HEK293 (cell line): Measurements from ENCODE around the gene ADK.

Experiments used
- CTCF ChIA-PET: fragments of 350-600 bp; formaldehyde crosslinking; extraction: SDS; loops from one replicate; lab custom pipeline; 2021; ENCODE audit warnings: antibody characterized with exemption; lab: Yijun Ruan, JAX
- POLR2A ChIA-PET: fragments of 300-600 bp; formaldehyde crosslinking; extraction: SDS; loops from one replicate; lab custom pipeline; 2020; ENCODE audit warnings: antibody characterized with exemption, inconsistent platforms; lab: Yijun Ruan, JAX
- H3K27ac ChIP-seq: fragments of 200-500 bp; sonication (Bioruptor generic); 2 replicates; pipeline ENCODE4 v1.5.1; 2014; ENCODE audit warnings: low read depth, low read length, control low read depth, inconsistent platforms; ENCODE audit errors: extremely low read depth
- H3K36me3 ChIP-seq, 2 experiments: fragments of 200-500 bp in 1 of 2; sonication (Bioruptor generic) in 1 of 2; 1 replicate in 1 of 2; 2 replicates in 1 of 2; pipeline ENCODE4 v1.5.1; 2014 to 2017; ENCODE audit warnings: inconsistent platforms in 2 of 2, low read length in 2 of 2; ENCODE audit not compliant: control insufficient read depth in 2 of 2, insufficient read depth in 1 of 2
- H3K4me1 ChIP-seq: fragments of 200-500 bp; sonication (Bioruptor generic); 2 replicates; pipeline ENCODE4 v1.5.1; 2014; ENCODE audit warnings: mild to moderate bottlenecking, low read length, inconsistent platforms; ENCODE audit not compliant: control insufficient read depth, insufficient read depth
- H3K4me3 ChIP-seq: 2 replicates; pipeline ENCODE4 v1.5.1; 2011; ENCODE audit warnings: low read depth, mild to moderate bottlenecking, control low read depth, low read length, moderate library complexity
- H3K9me3 ChIP-seq: fragments of 200-500 bp; sonication (Bioruptor generic); 2 replicates; pipeline ENCODE4 v1.5.1; 2014; ENCODE audit warnings: low read depth, low read length, inconsistent platforms; ENCODE audit not compliant: control insufficient read depth, insufficient read depth
- MYNN ChIP-seq: fragments of 450-650 bp; formaldehyde crosslinking; IDR thresholded peaks from 2 replicates; pipeline ENCODE4 v1.5.1; 2016; ENCODE audit warnings: missing biosample characterization, missing genetic modification characterization, borderline replicate concordance
- OSR2 ChIP-seq: fragments of 450-650 bp; formaldehyde crosslinking; IDR thresholded peaks from 2 replicates; pipeline ENCODE4 v1.5.1; 2016; ENCODE audit warnings: missing biosample characterization, missing genetic modification characterization
- OVOL3 ChIP-seq: fragments of 450-650 bp; formaldehyde crosslinking; IDR thresholded peaks from 2 replicates; pipeline ENCODE4 v1.5.1; 2016; ENCODE audit warnings: missing biosample characterization, missing genetic modification characterization
- PRDM6 ChIP-seq: fragments of 450-650 bp; formaldehyde crosslinking; IDR thresholded peaks from 2 replicates; pipeline ENCODE4 v1.5.1; 2017; ENCODE audit warnings: missing biosample characterization, missing genetic modification characterization
- REPIN1 ChIP-seq: fragments of 450-650 bp; formaldehyde crosslinking; IDR thresholded peaks from 2 replicates; pipeline ENCODE4 v1.5.1; 2017; ENCODE audit warnings: missing biosample characterization, missing genetic modification characterization, low read depth
- SALL2 ChIP-seq: fragments of 450-650 bp; formaldehyde crosslinking; IDR thresholded peaks from 2 replicates; pipeline ENCODE4 v1.5.0; 2017; ENCODE audit warnings: missing biosample characterization, mild to moderate bottlenecking, missing genetic modification characterization, borderline replicate concordance
- TCF7L2 ChIP-seq: IDR thresholded peaks from 2 replicates; pipeline ENCODE4 v1.6.1; 2011; ENCODE audit warnings: low read depth, mild to moderate bottlenecking, inconsistent platforms, low read length, moderate library complexity, borderline replicate concordance
- YY1 ChIP-seq: fragments of 450-650 bp; formaldehyde crosslinking; IDR thresholded peaks from 2 replicates; pipeline ENCODE4 v1.5.1; 2018; ENCODE audit warnings: missing biosample characterization, missing genetic modification characterization
- ZBTB17 ChIP-seq: fragments of 450-650 bp; formaldehyde crosslinking; IDR thresholded peaks from 2 replicates; pipeline ENCODE4 v1.5.1; 2016; ENCODE audit warnings: missing biosample characterization, missing genetic modification characterization
- ZBTB20 ChIP-seq: fragments of 450-650 bp; formaldehyde crosslinking; IDR thresholded peaks from 2 replicates; pipeline ENCODE4 v1.5.1; 2016; ENCODE audit warnings: missing biosample characterization, missing genetic modification characterization
- ZNF121 ChIP-seq: fragments of 450-650 bp; formaldehyde crosslinking; IDR thresholded peaks from 2 replicates; pipeline ENCODE4 v1.5.1; 2016; ENCODE audit warnings: missing biosample characterization, missing genetic modification characterization
- ZNF155 ChIP-seq: fragments of 450-650 bp; formaldehyde crosslinking; IDR thresholded peaks from 2 replicates; pipeline ENCODE4 v1.5.1; 2016; ENCODE audit warnings: missing biosample characterization, missing genetic modification characterization
- ZNF175 ChIP-seq: fragments of 450-650 bp; formaldehyde crosslinking; IDR thresholded peaks from 2 replicates; pipeline ENCODE4 v1.5.1; 2016; ENCODE audit warnings: missing biosample characterization, missing genetic modification characterization
- ZNF221 ChIP-seq: fragments of 450-650 bp; formaldehyde crosslinking; IDR thresholded peaks from 2 replicates; pipeline ENCODE4 v1.5.1; 2017; ENCODE audit warnings: missing biosample characterization, missing genetic modification characterization, borderline replicate concordance
- ZNF23 ChIP-seq: fragments of 450-650 bp; formaldehyde crosslinking; IDR thresholded peaks from 2 replicates; pipeline ENCODE4 v1.5.1; 2016; ENCODE audit warnings: missing biosample characterization, missing genetic modification characterization, borderline replicate concordance
- ZNF248 ChIP-seq: fragments of 450-650 bp; formaldehyde crosslinking; IDR thresholded peaks from 2 replicates; pipeline ENCODE4 v1.5.1; 2017; ENCODE audit warnings: missing biosample characterization, missing genetic modification characterization
- ZNF274 ChIP-seq, 2 experiments: fragments of 200-500 bp in 1 of 2; fragments of 450-650 bp in 1 of 2; sonication (Bioruptor generic) in 1 of 2; formaldehyde crosslinking in 1 of 2; IDR thresholded peaks; 2 replicates each; pipeline versions ENCODE4 v1.5.1 to v1.6.1; 2014 to 2016; ENCODE audit warnings: borderline replicate concordance in 1 of 2, inconsistent platforms in 1 of 2, low read length in 1 of 2, missing biosample characterization in 1 of 2, missing genetic modification characterization in 1 of 2
- ZNF292 ChIP-seq: fragments of 450-650 bp; formaldehyde crosslinking; IDR thresholded peaks from 2 replicates; pipeline ENCODE4 v1.5.1; 2016; ENCODE audit warnings: low read depth, missing biosample characterization, missing genetic modification characterization, borderline replicate concordance
- ZNF423 ChIP-seq: fragments of 450-650 bp; formaldehyde crosslinking; IDR thresholded peaks from 2 replicates; pipeline ENCODE4 v1.5.1; 2016; ENCODE audit warnings: missing biosample characterization, missing genetic modification characterization
- ZNF501 ChIP-seq: fragments of 450-650 bp; formaldehyde crosslinking; IDR thresholded peaks from 2 replicates; pipeline ENCODE4 v1.5.1; 2016; ENCODE audit warnings: missing biosample characterization, missing genetic modification characterization
- ZNF513 ChIP-seq: fragments of 450-650 bp; IDR thresholded peaks from 2 replicates; pipeline ENCODE4 v1.5.1; 2018; ENCODE audit warnings: missing biosample characterization, missing genetic modification characterization
- ZNF560 ChIP-seq: fragments of 450-650 bp; formaldehyde crosslinking; IDR thresholded peaks from 2 replicates; pipeline ENCODE4 v1.5.1; 2017; ENCODE audit warnings: missing biosample characterization, missing genetic modification characterization, borderline replicate concordance
- ZNF639 ChIP-seq: fragments of 450-650 bp; formaldehyde crosslinking; IDR thresholded peaks from 2 replicates; pipeline ENCODE4 v1.5.1; 2016; ENCODE audit warnings: missing biosample characterization, missing genetic modification characterization
- ZNF664 ChIP-seq: fragments of 450-650 bp; formaldehyde crosslinking; IDR thresholded peaks from 2 replicates; pipeline ENCODE4 v1.5.1; 2016; ENCODE audit warnings: missing biosample characterization, missing genetic modification characterization
- ZXDB ChIP-seq: fragments of 450-650 bp; formaldehyde crosslinking; IDR thresholded peaks from 2 replicates; pipeline ENCODE4 v1.5.1; 2016; ENCODE audit warnings: missing biosample characterization, missing genetic modification characterization

Gene ADK

GRCh38 chr10:74383642-74384041 lies 232.6 kb downstream of the ADK start:
- POLR2A ChIA-PET: no interaction called here
- Histone ChIP-seq H3K4me1 (no peaks in the 10 kb centered on the region), H3K9me3 (no peaks in the 10 kb centered on the region), H3K27ac (no peak overlapping the region), H3K36me3 (no peaks in the 10 kb centered on the region), H3K4me3 (no peak overlapping the region)
- TF ChIP-seq ZNF292 (no peak), ZNF639 (tag by site-specific recombination) (no peak), ZXDB (tag by site-specific recombination) (no peak), ZNF248 (tag by site-specific recombination) (no peak), ZNF560 (no peak), MYNN (no peak), ZNF23 (tag by site-specific recombination) (no peak), SALL2 (tag by site-specific recombination) (no peak), ZNF221 (tag by site-specific recombination) (no peak), ZBTB20 (no peak), ZNF175 (tag by site-specific recombination) (no peak), ZNF274 (IDR thresholded peaks at IDR 0.05; ENCODE audit: low read length) (no peak), ZNF274 (tag by site-specific recombination; IDR thresholded peaks at IDR 0.05; ENCODE audit: borderline replicate concordance) (no peak), YY1 (no peak), ZNF501 (no peak), ZNF664 (no peak), ZNF423 (tag by site-specific recombination) (no peak), ZNF155 (no peak), ZNF121 (tag by site-specific recombination) (no peak), ZNF513 (tag by site-specific recombination) (no peak)
- CTCF ChIA-PET: no interaction called here

- TF ChIP-seq ZBTB17 (0 out of 2 replicates have a peak, but pooled peaks have one; percentile 23), TCF7L2 (no peak), OSR2 (tag by site-specific recombination) (peak; percentile 66), OVOL3 (0 out of 2 replicates have a peak, but pooled peaks have one; percentile 45), REPIN1 (tag by site-specific recombination) (no peak), PRDM6 (tag by site-specific recombination) (peak; percentile 67)
- CTCF ChIA-PET: interaction anchor here (0.7 kb wide), 1 partner anchor 588 kb away, joined by 3 read pairs; no protein-coding TSS in a partner anchor
- POLR2A ChIA-PET: no interaction called here
Measured at GRCh38 chr10:74384615-74385183, 233.7 kb downstream of the ADK start.

More at GRCh38 chr10:74384615-74385183, 233.7 kb downstream of the ADK start:
- no peak overlapping the region for H3K4me3 ChIP-seq
- H3K36me3 ChIP-seq: no peaks in the 10 kb centered on the region
- H3K27ac ChIP-seq: no peak overlapping the region
- no peaks in the 10 kb centered on the region for H3K4me1 ChIP-seq
- H3K9me3 ChIP-seq: no peaks in the 10 kb centered on the region
